PFSK-1 (cell line): ENCODE measurements around the gene NKX6-2.

ENCODE experiments used
- REST ChIP-seq, 2 experiments: IDR thresholded peaks; 2 replicates each; pipeline versions ENCODE4 v1.6.1 to v1.8.0; 2011 to 2012; ENCODE audit warnings: low read depth in 2 of 2, low read length in 2 of 2, control low read depth in 1 of 2, inconsistent platforms in 1 of 2, mild to moderate bottlenecking in 1 of 2, moderate library complexity in 1 of 2; ENCODE audit not compliant: insufficient read depth in 1 of 2
- SIN3A ChIP-seq: IDR thresholded peaks from 2 replicates; pipeline ENCODE4 v1.6.1; 2012; ENCODE audit warnings: mild to moderate bottlenecking, low read length, moderate library complexity, borderline replicate concordance; ENCODE audit not compliant: insufficient read depth
- TAF1 ChIP-seq: IDR thresholded peaks from 2 replicates; pipeline ENCODE4 v1.6.1; 2012; ENCODE audit warnings: low read length, control low read depth, borderline replicate concordance; ENCODE audit not compliant: insufficient read depth

- no peak for TF ChIP-seq REST (IDR thresholded peaks at IDR 0.05; ENCODE audit: insufficient read depth in 1 of 2, low read depth in 2 of 2, low read length in 2 of 2)
- TF ChIP-seq SIN3A = no peak
- TF ChIP-seq TAF1 = no peak
Observed at GRCh38 chr10:132793871-132794849, 8.2 kb upstream of the NKX6-2 start.
